Sigmoid colon (tissue), 7 donors: ENCODE results near the gene MAD2L2. TPM values are rescaled to one million over a fixed set of nuclear protein-coding genes. Genes with fewer than 3 reads are reported as not detected.

Experiments
- DNase-seq: peaks from one replicate; pipeline ENCODE4 v3.0.0-alpha.2; 2019
- H3K27ac ChIP-seq, 4 donors: fragments of 200-600 bp; sonication (generic); one replicate each; pipeline ENCODE4 v1.5.1; 2016 to 2019; ENCODE audit warnings: mild to moderate bottlenecking in 1 of 4
- H3K27me3 ChIP-seq, 3 donors: fragments of 200-600 bp; sonication (generic); one replicate each; pipeline ENCODE4 v1.5.1; 2019; ENCODE audit warnings: mild to moderate bottlenecking in 1 of 3
- H3K36me3 ChIP-seq, 4 donors: fragments of 200-600 bp; sonication (generic); one replicate each; pipeline ENCODE4 v1.5.1; 2016 to 2019
- H3K4me1 ChIP-seq, 4 donors: fragments of 200-600 bp; sonication (generic); one replicate each; pipeline ENCODE4 v1.5.1; 2017 to 2019
- H3K4me3 ChIP-seq, 4 donors: fragments of 200-600 bp; sonication (generic); one replicate each; pipeline ENCODE4 v1.5.1; 2017 to 2019; ENCODE audit warnings: mild to moderate bottlenecking in 2 of 4, moderate library complexity in 1 of 4
- H3K9me3 ChIP-seq, 4 donors: fragments of 200-600 bp in 3 of 4; sonication (generic) in 3 of 4; one replicate each; pipeline versions ENCODE4 v1.5.1 to v1.6.1; 2013 to 2019
- EP300 ChIP-seq, 4 donors: sonication (generic); formaldehyde crosslinking; IDR thresholded peaks; one replicate each; pipeline ENCODE4 v1.6.1; 2017; ENCODE audit warnings: antibody characterized with exemption in 4 of 4
- POLR2A ChIP-seq, 2 donors: fragments of 450-650 bp; IDR thresholded peaks; one replicate each; pipeline ENCODE4 v1.6.1; 2016; ENCODE audit warnings: antibody characterized with exemption in 2 of 2, mild to moderate bottlenecking in 2 of 2, moderate library complexity in 2 of 2
- POLR2AphosphoS5 ChIP-seq, 4 donors: sonication (generic); formaldehyde crosslinking; IDR thresholded peaks; one replicate each; pipeline ENCODE4 v1.6.1; 2017; ENCODE audit warnings: antibody characterized with exemption in 4 of 4
- WGBS, 2 donors: extraction: QIAGEN DNeasy Blood & Tissue Kit; methylation state at CpG; one replicate each; pipeline ENCODE4 v1.1.7; 2013; 5-methylcytosine and 5-hydroxymethylcytosine counted together
- intact Hi-C: fragments of 100-400 bp; cut with DNase I; formaldehyde crosslinking; loops from one replicate; pipeline ENCODE4 v1.15.1; 2023
- polyA plus RNA-seq, 3 donors: library from polyadenylated mRNA; stranded (reverse); fragments of 200-250 nt; gene quantifications; one replicate each; pipeline ENCODE4 v1.2.3, GENCODE V29; 2013
- total RNA-seq, 4 donors: library from RNA; depleted of rRNA; stranded (reverse); fragments of >200 nt; gene quantifications; one replicate each; pipeline ENCODE4 v1.1.0, GENCODE V29; 2016
- TF ChIP-seq, protein P1 (sequence below), 4 experiments: fragments of 450-650 bp in 3 of 4; fragments of 200-600 bp in 1 of 4; IDR thresholded peaks; one replicate each; pipeline ENCODE4 v1.5.1; 2016 to 2019; ENCODE audit warnings: antibody characterized with exemption in 4 of 4, mild to moderate bottlenecking in 3 of 4, moderate library complexity in 2 of 4
- donor health status: healthy with polysubstance abuse.
- donor health status: Bipolar disorder and iron deficiency.
- donor health status: healthy.

The MAD2L2 gene
- total and polyA plus RNA-seq, 7 donors, result 8.8 to 57.9 (median 28.2) TPM

GRCh38 chr1:11704194-11704529 is 23.2 kb upstream of the MAD2L2 start:
- TF ChIP-seq, protein P1, sequence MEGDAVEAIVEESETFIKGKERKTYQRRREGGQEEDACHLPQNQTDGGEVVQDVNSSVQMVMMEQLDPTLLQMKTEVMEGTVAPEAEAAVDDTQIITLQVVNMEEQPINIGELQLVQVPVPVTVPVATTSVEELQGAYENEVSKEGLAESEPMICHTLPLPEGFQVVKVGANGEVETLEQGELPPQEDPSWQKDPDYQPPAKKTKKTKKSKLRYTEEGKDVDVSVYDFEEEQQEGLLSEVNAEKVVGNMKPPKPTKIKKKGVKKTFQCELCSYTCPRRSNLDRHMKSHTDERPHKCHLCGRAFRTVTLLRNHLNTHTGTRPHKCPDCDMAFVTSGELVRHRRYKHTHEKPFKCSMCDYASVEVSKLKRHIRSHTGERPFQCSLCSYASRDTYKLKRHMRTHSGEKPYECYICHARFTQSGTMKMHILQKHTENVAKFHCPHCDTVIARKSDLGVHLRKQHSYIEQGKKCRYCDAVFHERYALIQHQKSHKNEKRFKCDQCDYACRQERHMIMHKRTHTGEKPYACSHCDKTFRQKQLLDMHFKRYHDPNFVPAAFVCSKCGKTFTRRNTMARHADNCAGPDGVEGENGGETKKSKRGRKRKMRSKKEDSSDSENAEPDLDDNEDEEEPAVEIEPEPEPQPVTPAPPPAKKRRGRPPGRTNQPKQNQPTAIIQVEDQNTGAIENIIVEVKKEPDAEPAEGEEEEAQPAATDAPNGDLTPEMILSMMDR (IDR thresholded peaks at IDR 0.05), result no peak
- TF ChIP-seq EP300 (IDR thresholded peaks at IDR 0.05) (no peak), POLR2A (IDR thresholded peaks at IDR 0.05) (no peak), POLR2AphosphoS5 (IDR thresholded peaks at IDR 0.05) (no peak)
- Histone ChIP-seq H3K27me3 (peaks cover 0 to 64% (median 14%) of the 10 kb centered on the region in 3 donors), H3K9me3 (no peaks in the 10 kb centered on the region), H3K4me1 (peaks cover 0 to 11% (median 8%) of the 10 kb centered on the region in 4 donors), H3K4me3 (no peak overlapping the region), H3K27ac (no peak overlapping the region), H3K36me3 (no peaks in the 10 kb centered on the region)
- WGBS, 2 donors, result 58 to 66% methylated on average over 11 of the region's 11 CpGs
- intact Hi-C loops, result loop anchor here (5.0 kb wide), 1 partner anchor 302 kb away; no protein-coding TSS in a partner anchor
- DNase-seq, result no peak

DNA sequence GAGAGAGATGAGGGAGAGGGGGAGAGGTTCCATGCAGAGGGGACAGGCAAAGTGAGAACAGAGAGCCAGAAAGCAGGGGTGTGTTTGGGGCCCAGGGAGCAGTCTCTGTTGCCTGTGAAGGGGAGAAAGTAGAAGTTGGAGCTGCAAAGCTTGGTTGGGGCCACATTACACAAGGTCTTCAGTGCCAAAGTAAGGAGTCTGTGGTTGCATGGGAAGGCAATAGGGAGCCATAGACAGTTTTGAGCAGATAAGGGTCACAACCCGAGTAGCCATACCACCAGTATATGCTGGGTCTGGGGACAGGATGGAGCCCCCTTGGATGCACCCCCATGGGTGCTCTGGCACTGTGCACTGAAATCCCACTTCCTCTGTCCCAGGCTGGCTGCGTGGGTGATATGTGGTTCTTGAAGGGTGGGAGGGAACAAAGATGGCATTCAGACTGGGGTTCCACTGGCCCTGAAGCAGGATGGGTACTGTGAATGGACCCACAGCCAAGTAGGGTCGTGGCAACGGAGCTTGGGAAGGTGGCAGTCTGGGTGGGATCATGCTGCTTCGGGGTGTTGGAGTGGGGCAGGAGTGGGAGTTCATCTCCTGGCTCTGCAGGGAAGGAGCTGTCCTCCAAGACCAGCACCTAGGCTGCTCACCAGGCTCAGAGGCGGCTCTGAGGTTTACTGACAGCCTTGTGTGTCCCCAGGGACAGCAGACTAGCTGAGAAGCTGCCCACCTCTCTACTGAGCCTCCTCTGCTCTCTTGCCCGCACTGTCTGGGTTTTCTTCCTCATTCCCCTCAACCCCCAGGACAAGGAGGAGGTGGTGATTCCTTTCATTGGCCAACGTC is 22.6 kb upstream of the MAD2L2 start:
- no peak overlapping the region for H3K27ac ChIP-seq
- TF ChIP-seq POLR2AphosphoS5 (IDR thresholded peaks at IDR 0.05) (no peak), POLR2A (IDR thresholded peaks at IDR 0.05) (no peak), EP300 (IDR thresholded peaks at IDR 0.05) (no peak)
- TF ChIP-seq, protein P1 (IDR thresholded peaks at IDR 0.05), result no peak
- 49 to 70% methylated on average over 8 of the region's 8 CpGs for WGBS, 2 donors
- no peak for DNase-seq
- H3K36me3 ChIP-seq, result no peaks in the 10 kb centered on the region
- no peaks in the 10 kb centered on the region for H3K9me3 ChIP-seq
- peaks cover 0 to 70% (median 14%) of the 10 kb centered on the region in 3 donors for H3K27me3 ChIP-seq
- intact Hi-C loops, result loop anchor here (5.0 kb wide), 1 partner anchor 301 kb away; no protein-coding TSS in a partner anchor
- H3K4me1 ChIP-seq, result peaks cover 0 to 11% (median 8%) of the 10 kb centered on the region in 4 donors
- H3K4me3 ChIP-seq, result no peak overlapping the region

GRCh38 chr1:11701981-11702803 is 21.2 kb upstream of the MAD2L2 start:
- 75 to 86% methylated on average over 15 of the region's 15 CpGs for WGBS, 2 donors
- TF ChIP-seq, protein P1 (IDR thresholded peaks at IDR 0.05), result no peak
- TF ChIP-seq POLR2AphosphoS5 (IDR thresholded peaks at IDR 0.05), result no peak
- no peak for TF ChIP-seq POLR2A (IDR thresholded peaks at IDR 0.05)
- TF ChIP-seq EP300 (IDR thresholded peaks at IDR 0.05), result no peak
- no peaks in the 10 kb centered on the region for H3K9me3 ChIP-seq
- peaks cover 0 to 82% (median 14%) of the 10 kb centered on the region in 3 donors for H3K27me3 ChIP-seq
- no peaks in the 10 kb centered on the region for H3K36me3 ChIP-seq
- no peak overlapping the region for H3K4me3 ChIP-seq
- H3K4me1 ChIP-seq, result peaks cover 0 to 11% (median 8%) of the 10 kb centered on the region in 4 donors
- intact Hi-C loops, result loop anchor here (5.0 kb wide), 1 partner anchor 300 kb away; no protein-coding TSS in a partner anchor
- H3K27ac ChIP-seq, result no peak overlapping the region
- no peak for DNase-seq

- intact Hi-C loops, result loop anchor here (5.0 kb wide), 1 partner anchor 299 kb away; no protein-coding TSS in a partner anchor
- H3K27me3 ChIP-seq, result peaks cover 0 to 86% (median 14%) of the 10 kb centered on the region in 3 donors
- DNase-seq, result no peak
- H3K4me3 ChIP-seq, result no peak overlapping the region
- peaks cover 0 to 11% (median 8%) of the 10 kb centered on the region in 4 donors for H3K4me1 ChIP-seq
- no peak overlapping the region for H3K27ac ChIP-seq
- 55 to 56% methylated on average over 15 of the region's 15 CpGs for WGBS, 2 donors
- H3K9me3 ChIP-seq, result no peaks in the 10 kb centered on the region
- no peaks in the 10 kb centered on the region for H3K36me3 ChIP-seq
- no peak for TF ChIP-seq POLR2AphosphoS5 (IDR thresholded peaks at IDR 0.05)
- TF ChIP-seq EP300 (IDR thresholded peaks at IDR 0.05), result no peak
- TF ChIP-seq, protein P1 (IDR thresholded peaks at IDR 0.05), result no peak
- TF ChIP-seq POLR2A (IDR thresholded peaks at IDR 0.05), result no peak
Measured at GRCh38 chr1:11701551-11701961, 20.6 kb upstream of the MAD2L2 start.
